Hepatocyte (in vitro differentiated cells): Measurements from ENCODE around the gene HTN1. TPM values are rescaled to one million over a fixed set of nuclear protein-coding genes. Genes with fewer than 3 reads are reported as not detected.
"Not testable (repeated sequence)": the region's sequence is repeated elsewhere in the genome, so short reads cannot be mapped to it uniquely, and the experiment has no call there.

Source experiments
- DNase-seq: peaks from one replicate; pipeline ENCODE4 v3.0.0-alpha.2; 2016; ENCODE audit warnings: low spot score
- H2AFZ ChIP-seq: fragments of 200-600 bp; sonication (generic); 2 replicates; pipeline ENCODE4 v1.6.0; 2016; ENCODE audit warnings: antibody characterized with exemption, mild to moderate bottlenecking
- H3K27ac ChIP-seq: fragments of 200-600 bp; sonication (generic); 2 replicates; pipeline ENCODE4 v1.5.1; 2016; ENCODE audit warnings: mild to moderate bottlenecking
- H3K27me3 ChIP-seq: fragments of 200-600 bp; sonication (generic); 2 replicates; pipeline ENCODE4 v1.6.1; 2016
- H3K36me3 ChIP-seq: fragments of 200-600 bp; sonication (generic); replicated peaks from 2 replicates; pipeline ENCODE4 v1.5.1; 2016; ENCODE audit warnings: low read depth; ENCODE audit not compliant: insufficient read depth
- H3K4me1 ChIP-seq: fragments of 200-600 bp; sonication (generic); 2 replicates; pipeline ENCODE4 v1.5.1; 2016; ENCODE audit warnings: mild to moderate bottlenecking, moderate library complexity; ENCODE audit not compliant: insufficient read depth
- H3K4me2 ChIP-seq: fragments of 200-600 bp; sonication (generic); 2 replicates; pipeline ENCODE4 v1.6.0; 2016
- H3K4me3 ChIP-seq: fragments of 200-600 bp; sonication (generic); 2 replicates; pipeline ENCODE4 v1.5.1; 2016; ENCODE audit warnings: mild to moderate bottlenecking
- H3K79me2 ChIP-seq: fragments of 200-600 bp; sonication (generic); 2 replicates; pipeline ENCODE4 v1.6.0; 2017; ENCODE audit warnings: mild to moderate bottlenecking
- H3K9me2 ChIP-seq: fragments of 200-600 bp; sonication (generic); replicated peaks from 2 replicates; pipeline ENCODE4 v1.6.0; 2017; ENCODE audit warnings: mild to moderate bottlenecking; ENCODE audit not compliant: insufficient read depth
- H3K9me3 ChIP-seq: fragments of 200-600 bp; sonication (generic); 2 replicates; pipeline ENCODE4 v1.5.1; 2016; ENCODE audit warnings: low read depth, mild to moderate bottlenecking
- H4K20me1 ChIP-seq: fragments of 200-600 bp; sonication (generic); 2 replicates; pipeline ENCODE4 v1.6.0; 2016; ENCODE audit warnings: mild to moderate bottlenecking; ENCODE audit not compliant: insufficient read depth, poor library complexity, severe bottlenecking
- EZH2 ChIP-seq: fragments of 200-600 bp; sonication (generic); IDR thresholded peaks from 2 replicates; pipeline ENCODE4 v1.6.1; 2016; ENCODE audit warnings: antibody characterized with exemption, mild to moderate bottlenecking, borderline replicate concordance
- EZH2phosphoT487 ChIP-seq: fragments of 200-600 bp; sonication (generic); IDR thresholded peaks from one replicate; pipeline ENCODE4 v1.6.1; 2018; ENCODE audit warnings: antibody characterized with exemption, mild to moderate bottlenecking, low read depth, moderate library complexity; ENCODE audit not compliant: unreplicated experiment, severe bottlenecking
- WGBS: methylation state at CpG from one replicate; pipeline ENCODE4 v1.1.6; 2016; ENCODE audit warnings: low lambda C conversion rate; ENCODE audit errors: missing lambda C conversion rate; 5-methylcytosine and 5-hydroxymethylcytosine counted together
- polyA plus RNA-seq: library from polyadenylated mRNA; unstranded; fragments of >200 nt; fragmentation: Nextera tagmentation; extraction: Ambion mirVana; gene quantifications from 2 replicates; pipeline ENCODE4 v1.2.1, GENCODE V29; 2016
- total RNA-seq: library from RNA; depleted of rRNA; stranded (reverse); fragments of >200 nt; gene quantifications from 2 replicates; pipeline ENCODE4 v1.2.3, GENCODE V29; 2014
- TF ChIP-seq, protein P1 (sequence below): fragments of 200-600 bp; sonication (generic); IDR thresholded peaks from 2 replicates; pipeline ENCODE4 v1.5.1; 2016; ENCODE audit warnings: antibody characterized with exemption, mild to moderate bottlenecking; ENCODE audit not compliant: poor library complexity

Gene HTN1
- not detected in 2 replicates for total RNA-seq
- not detected in 2 replicates for polyA plus RNA-seq

DNA sequence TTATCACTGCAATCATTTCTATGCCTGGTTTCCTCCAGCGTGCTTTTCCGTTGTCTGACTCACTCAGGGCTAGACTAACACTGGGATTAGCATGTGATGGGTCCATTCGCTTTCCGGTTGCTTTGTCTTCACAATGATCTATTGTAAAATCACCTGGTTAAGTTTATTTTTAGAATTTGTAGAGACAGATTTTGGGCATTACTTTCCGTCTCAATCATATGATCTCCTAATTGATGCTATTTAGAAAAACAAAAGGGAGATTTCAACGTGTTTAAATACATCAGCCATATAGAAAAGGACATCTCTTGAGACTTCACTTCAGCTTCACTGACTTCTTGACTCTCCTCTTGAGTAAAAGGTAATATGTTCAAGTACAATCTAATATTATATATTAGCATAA is at the start of gene HTN1:
HTN1 (plus strand) TSS at position 301 of the 400 bp plus-strand sequence. CDS start 2,639 bp downstream, outside the sequence.
- H3K27me3 ChIP-seq, H3K9me3 ChIP-seq, H3K9me2 ChIP-seq, H3K4me1 ChIP-seq, DNase-seq, H2AFZ ChIP-seq, H3K4me3 ChIP-seq, H3K79me2 ChIP-seq, H3K36me3 ChIP-seq, H4K20me1 ChIP-seq, H3K4me2 ChIP-seq, H3K27ac ChIP-seq: not testable (repeated sequence)
- 74% methylated on average over 6 of the region's 6 CpGs for WGBS

DNA sequence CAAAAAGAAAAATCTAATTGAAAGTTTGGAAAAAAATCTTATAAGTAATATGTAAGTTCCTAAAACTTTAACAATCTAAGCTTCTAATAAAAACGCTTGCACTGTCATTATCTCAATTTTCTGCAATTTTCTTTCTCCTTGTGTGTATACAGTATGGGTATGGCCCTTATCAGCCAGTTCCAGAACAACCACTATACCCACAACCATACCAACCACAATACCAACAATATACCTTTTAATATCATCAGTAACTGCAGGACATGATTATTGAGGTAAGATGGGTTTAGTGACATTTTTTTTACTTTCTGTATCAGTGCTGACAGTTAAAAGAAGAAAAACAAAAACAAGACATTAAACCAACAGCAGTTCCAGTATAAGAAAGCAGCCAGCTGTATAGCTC is 49.5 kb upstream of the HTN1 start:
- H3K9me2 ChIP-seq = no peaks in the 10 kb centered on the region
- no peak overlapping the region for H2AFZ ChIP-seq
- no peaks in the 10 kb centered on the region for H3K9me3 ChIP-seq
- DNase-seq = no peak
- H4K20me1 ChIP-seq = no peaks in the 10 kb centered on the region
- no peaks in the 10 kb centered on the region for H3K27me3 ChIP-seq
- H3K27ac ChIP-seq = no peak overlapping the region
- TF ChIP-seq EZH2 = no peak
- TF ChIP-seq, protein P1, sequence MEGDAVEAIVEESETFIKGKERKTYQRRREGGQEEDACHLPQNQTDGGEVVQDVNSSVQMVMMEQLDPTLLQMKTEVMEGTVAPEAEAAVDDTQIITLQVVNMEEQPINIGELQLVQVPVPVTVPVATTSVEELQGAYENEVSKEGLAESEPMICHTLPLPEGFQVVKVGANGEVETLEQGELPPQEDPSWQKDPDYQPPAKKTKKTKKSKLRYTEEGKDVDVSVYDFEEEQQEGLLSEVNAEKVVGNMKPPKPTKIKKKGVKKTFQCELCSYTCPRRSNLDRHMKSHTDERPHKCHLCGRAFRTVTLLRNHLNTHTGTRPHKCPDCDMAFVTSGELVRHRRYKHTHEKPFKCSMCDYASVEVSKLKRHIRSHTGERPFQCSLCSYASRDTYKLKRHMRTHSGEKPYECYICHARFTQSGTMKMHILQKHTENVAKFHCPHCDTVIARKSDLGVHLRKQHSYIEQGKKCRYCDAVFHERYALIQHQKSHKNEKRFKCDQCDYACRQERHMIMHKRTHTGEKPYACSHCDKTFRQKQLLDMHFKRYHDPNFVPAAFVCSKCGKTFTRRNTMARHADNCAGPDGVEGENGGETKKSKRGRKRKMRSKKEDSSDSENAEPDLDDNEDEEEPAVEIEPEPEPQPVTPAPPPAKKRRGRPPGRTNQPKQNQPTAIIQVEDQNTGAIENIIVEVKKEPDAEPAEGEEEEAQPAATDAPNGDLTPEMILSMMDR = no peak
- no peak for TF ChIP-seq EZH2phosphoT487
- WGBS = 69% methylated on average over 1 of the region's 1 CpG
- no peak overlapping the region for H3K4me2 ChIP-seq
- no peak overlapping the region for H3K4me3 ChIP-seq
- H3K36me3 ChIP-seq = no peaks in the 10 kb centered on the region
- no peaks in the 10 kb centered on the region for H3K79me2 ChIP-seq
- H3K4me1 ChIP-seq = no peaks in the 10 kb centered on the region

GRCh38 chr4:70002507-70002906 is 47.7 kb upstream of the HTN1 start:
- Histone ChIP-seq H3K79me2 (no peaks in the 10 kb centered on the region), H3K4me3 (no peak overlapping the region), H2AFZ (no peak overlapping the region), H4K20me1 (no peaks in the 10 kb centered on the region), H3K27ac (no peak overlapping the region), H3K9me2 (no peaks in the 10 kb centered on the region), H3K36me3 (no peaks in the 10 kb centered on the region), H3K4me1 (no peaks in the 10 kb centered on the region), H3K4me2 (no peak overlapping the region), H3K9me3 (no peaks in the 10 kb centered on the region), H3K27me3 (no peaks in the 10 kb centered on the region)
- no peak for DNase-seq
- TF ChIP-seq, protein P1 = no peak
- TF ChIP-seq EZH2 (no peak), EZH2phosphoT487 (no peak)

- TF ChIP-seq EZH2 (no peak), EZH2phosphoT487 (no peak)
- TF ChIP-seq, protein P1 = no peak
- Histone ChIP-seq H4K20me1 (no peaks in the 10 kb centered on the region), H3K9me3 (no peaks in the 10 kb centered on the region), H3K27me3 (no peaks in the 10 kb centered on the region), H3K4me1 (no peaks in the 10 kb centered on the region), H3K27ac (no peak overlapping the region), H3K79me2 (no peaks in the 10 kb centered on the region), H2AFZ (no peak overlapping the region), H3K4me2 (no peak overlapping the region), H3K36me3 (no peaks in the 10 kb centered on the region), H3K9me2 (no peaks in the 10 kb centered on the region), H3K4me3 (no peak overlapping the region)
- 43% methylated on average over 3 of the region's 3 CpGs for WGBS
- no peak for DNase-seq
Observed at GRCh38 chr4:70008771-70009170, 41.5 kb upstream of the HTN1 start.

- H3K4me2 ChIP-seq, H3K4me1 ChIP-seq, H3K9me2 ChIP-seq, H3K27me3 ChIP-seq, H3K9me3 ChIP-seq, H3K79me2 ChIP-seq, H3K27ac ChIP-seq, H3K4me3 ChIP-seq, H2AFZ ChIP-seq, DNase-seq, H4K20me1 ChIP-seq, H3K36me3 ChIP-seq: not testable (repeated sequence)
- 62% methylated on average over 10 of the region's 10 CpGs for WGBS
Observed at GRCh38 chr4:70019006-70019405, 31.2 kb upstream of the HTN1 start.
